A673 (cell line): Measurements from ENCODE around the gene REXO4. TPM values are rescaled to one million over a fixed set of nuclear protein-coding genes. Genes with fewer than 3 reads are reported as not detected.

ENCODE experiments used
- BruUV-seq: library from RNA; stranded (reverse); fragments of 400-500 nt; replicated peaks from 2 replicates; lab custom pipeline; 2021; lab: Mats Ljungman, UMichigan
- CTCF ChIA-PET: fragments of 300-600 bp; sonication (Branson Sonifier 250); formaldehyde crosslinking; loops from one replicate; lab custom pipeline; 2022; ENCODE audit warnings: antibody characterized with exemption; lab: Charles Lee
- POLR2A ChIA-PET: fragments of 300-600 bp; sonication (Branson Sonifier 250); formaldehyde crosslinking; loops from one replicate; lab custom pipeline; 2022; ENCODE audit warnings: antibody characterized with exemption; ENCODE audit not compliant: low non-redundant PET; lab: Charles Lee
- DNase-seq: peaks from one replicate; pipeline ENCODE4 v3.0.0-alpha.2; 2015; ENCODE audit warnings: low spot score
- H3K27ac ChIP-seq: fragments of 200-600 bp; sonication (generic); 2 replicates; pipeline ENCODE4 v1.5.1; 2016; ENCODE audit warnings: mixed run types, low read depth, mild to moderate bottlenecking, mixed read lengths, antibody characterized with exemption, low read length; ENCODE audit not compliant: poor library complexity, severe bottlenecking
- H3K27me3 ChIP-seq: fragments of 200-600 bp; sonication (generic); replicated peaks from 2 replicates; pipeline ENCODE4 v1.6.1; 2017; ENCODE audit warnings: mixed run types, low read depth, mild to moderate bottlenecking, mixed read lengths, antibody characterized with exemption, low read length; ENCODE audit not compliant: insufficient read depth, poor library complexity
- H3K36me3 ChIP-seq: fragments of 200-600 bp; sonication (generic); 2 replicates; pipeline ENCODE4 v1.6.1; 2016; ENCODE audit warnings: mixed run types, mild to moderate bottlenecking, mixed read lengths, antibody characterized with exemption, low read length; ENCODE audit not compliant: insufficient read depth, poor library complexity, severe bottlenecking
- H3K4me1 ChIP-seq: fragments of 200-600 bp; sonication (generic); 2 replicates; pipeline ENCODE4 v1.6.1; 2017; ENCODE audit warnings: mixed run types, mild to moderate bottlenecking, mixed read lengths, antibody characterized with exemption, low read length; ENCODE audit not compliant: insufficient read depth, poor library complexity, severe bottlenecking
- H3K4me3 ChIP-seq: fragments of 200-600 bp; sonication (generic); 2 replicates; pipeline ENCODE4 v1.5.1; 2016; ENCODE audit warnings: low read depth, mixed run types, mild to moderate bottlenecking, mixed read lengths, low read length; ENCODE audit not compliant: poor library complexity, severe bottlenecking
- H3K9me3 ChIP-seq: fragments of 200-600 bp; sonication (generic); 2 replicates; pipeline ENCODE4 v1.6.1; 2016; ENCODE audit warnings: mixed run types, low read depth, mild to moderate bottlenecking, mixed read lengths, antibody characterized with exemption, low read length; ENCODE audit not compliant: poor library complexity, severe bottlenecking
- CTCF ChIP-seq: fragments of 300-800, 200-600 bp; sonication (generic); conservative IDR thresholded peaks from 2 replicates; pipeline ENCODE4 v1.5.1; 2017; ENCODE audit warnings: low read depth, mild to moderate bottlenecking, antibody characterized with exemption, low read length, moderate library complexity, mixed read lengths
- EZH2 ChIP-seq: fragments of 200-600 bp; sonication (generic); IDR thresholded peaks from 2 replicates; pipeline ENCODE4 v1.6.1; 2017; ENCODE audit warnings: borderline replicate concordance, low read depth, mild to moderate bottlenecking, mixed read lengths, antibody characterized with exemption, low read length; ENCODE audit not compliant: poor library complexity, severe bottlenecking
- intact Hi-C: fragments of 100-400 bp; cut with micrococcal nuclease; formaldehyde crosslinking; loops from one replicate; pipeline ENCODE4 v1.10.0; 2022; ENCODE audit not compliant: unreplicated experiment
- total RNA-seq: library from RNA; stranded (reverse); gene quantifications from 2 replicates; pipeline ENCODE4 v1.2.3, GENCODE V29; 2021

The REXO4 gene
- total RNA-seq, 1 experiment from 2014 or later = 35.9 TPM

- no peak for DNase-seq
- H3K4me1 ChIP-seq = no peaks in the 10 kb centered on the region
- CTCF ChIA-PET = no interaction called here
- no peak overlapping the region for H3K27ac ChIP-seq
- H3K4me3 ChIP-seq = no peak overlapping the region
- POLR2A ChIA-PET = interaction anchor here (0.7 kb wide), 1 partner anchor 19 kb away, joined by 3 read pairs; no protein-coding TSS in a partner anchor
- H3K9me3 ChIP-seq = no peaks in the 10 kb centered on the region
- H3K27me3 ChIP-seq = no peaks in the 10 kb centered on the region
- no peak for TF ChIP-seq CTCF
- TF ChIP-seq EZH2 = no peak
- BruUV-seq = no TSS peak
- intact Hi-C loops = no loop called here
- H3K36me3 ChIP-seq = peaks cover 67% of the 10 kb centered on the region
These were observed 50.0 kb downstream of the REXO4 start for GRCh38 chr9:133367778-133368177.

GRCh38 chr9:133367221-133367620, 50.6 kb downstream of the REXO4 start:
- BruUV-seq = no TSS peak
- H3K36me3 ChIP-seq = peaks cover 67% of the 10 kb centered on the region
- no peaks in the 10 kb centered on the region for H3K27me3 ChIP-seq
- DNase-seq = no peak
- no peaks in the 10 kb centered on the region for H3K9me3 ChIP-seq
- intact Hi-C loops = no loop called here
- ChIA-PET POLR2A (interaction anchor here (0.6 to 0.7 kb wide), 2 partner anchors 18 to 232 kb away, joined by 3 read pairs; no protein-coding TSS in a partner anchor), CTCF (no interaction called here)
- no peaks in the 10 kb centered on the region for H3K4me1 ChIP-seq
- no peak overlapping the region for H3K4me3 ChIP-seq
- no peak for TF ChIP-seq CTCF
- TF ChIP-seq EZH2 = no peak
- H3K27ac ChIP-seq = no peak overlapping the region

- Histone ChIP-seq H3K27ac (no peak overlapping the region), H3K4me3 (no peak overlapping the region), H3K9me3 (no peaks in the 10 kb centered on the region), H3K4me1 (no peaks in the 10 kb centered on the region), H3K36me3 (peaks cover 68% of the 10 kb centered on the region), H3K27me3 (no peaks in the 10 kb centered on the region)
- ChIA-PET POLR2A (no interaction called here), CTCF (no interaction called here)
- intact Hi-C loops = no loop called here
- TF ChIP-seq CTCF (no peak), EZH2 (no peak)
- no TSS peak for BruUV-seq
- DNase-seq = no peak
These were observed 51.4 kb downstream of the REXO4 start for GRCh38 chr9:133366435-133366834.
